ENCODE data around the gene NQO2. TPM values are rescaled to one million over a fixed set of nuclear protein-coding genes. Genes with fewer than 3 reads are reported as not detected.

The NQO2 gene
- total and polyA plus RNA-seq, 2 of the 13 experiments (the other 11 are each of a cell fraction or from before 2014, with no cell fraction given): 32.2 to 56.5 TPM

DNA sequence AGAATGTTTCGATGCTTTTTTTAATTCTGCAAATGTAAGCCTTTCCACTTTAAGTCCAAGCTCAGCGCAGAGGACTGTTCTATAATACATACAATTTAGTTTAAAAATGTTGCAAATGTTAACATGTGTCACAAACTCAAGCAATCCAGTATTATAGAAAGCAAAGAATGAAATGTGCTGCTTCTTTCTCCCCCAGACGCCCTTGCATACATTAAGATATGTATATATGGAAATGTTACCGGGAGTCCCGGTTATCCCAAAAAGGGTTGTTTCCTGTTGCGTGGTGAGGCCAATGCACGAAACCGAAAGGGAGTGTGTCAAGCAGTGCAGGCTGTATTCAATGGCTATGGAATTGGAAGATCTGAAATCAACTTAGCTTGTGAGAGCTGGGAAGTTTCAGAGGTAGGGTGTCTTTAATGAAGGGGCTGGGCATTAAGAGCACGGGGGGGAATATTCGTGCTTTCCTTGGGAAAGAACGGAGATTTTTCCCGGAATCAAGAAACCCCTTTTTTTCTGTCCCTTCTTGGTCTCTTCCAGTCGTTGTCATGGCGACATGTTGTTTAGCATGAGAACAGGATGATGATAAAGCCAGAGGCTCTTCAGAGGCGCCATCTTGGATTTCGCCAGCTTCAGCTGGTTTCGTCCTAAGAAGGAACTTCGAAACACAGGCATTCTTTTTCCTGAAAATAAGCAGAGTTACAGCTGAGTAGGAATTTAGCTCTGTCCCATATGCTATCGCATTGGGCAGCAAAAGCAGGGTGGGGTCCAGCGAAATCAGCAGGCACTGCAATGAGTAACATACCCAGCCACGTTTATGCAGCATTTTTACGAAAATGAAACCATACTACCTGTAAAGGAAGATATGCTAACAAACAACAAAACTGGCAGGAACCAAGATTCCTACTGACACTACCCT, 10.1 kb upstream of the NQO2 start (continued):
- TF ChIP-seq ZNF615 (CRISPR knock-in tag; IDR thresholded peaks at IDR 0.05; ENCODE audit: borderline replicate concordance): no peak
- TF ChIP-seq ZNF841 (CRISPR knock-in tag; IDR thresholded peaks at IDR 0.05; ENCODE audit: borderline replicate concordance): 0 out of 2 replicates have a peak, but pooled peaks have one; percentile 22
- TF ChIP-seq ZNF720 (CRISPR knock-in tag; IDR thresholded peaks at IDR 0.05): no peak
- TF ChIP-seq, protein P1, sequence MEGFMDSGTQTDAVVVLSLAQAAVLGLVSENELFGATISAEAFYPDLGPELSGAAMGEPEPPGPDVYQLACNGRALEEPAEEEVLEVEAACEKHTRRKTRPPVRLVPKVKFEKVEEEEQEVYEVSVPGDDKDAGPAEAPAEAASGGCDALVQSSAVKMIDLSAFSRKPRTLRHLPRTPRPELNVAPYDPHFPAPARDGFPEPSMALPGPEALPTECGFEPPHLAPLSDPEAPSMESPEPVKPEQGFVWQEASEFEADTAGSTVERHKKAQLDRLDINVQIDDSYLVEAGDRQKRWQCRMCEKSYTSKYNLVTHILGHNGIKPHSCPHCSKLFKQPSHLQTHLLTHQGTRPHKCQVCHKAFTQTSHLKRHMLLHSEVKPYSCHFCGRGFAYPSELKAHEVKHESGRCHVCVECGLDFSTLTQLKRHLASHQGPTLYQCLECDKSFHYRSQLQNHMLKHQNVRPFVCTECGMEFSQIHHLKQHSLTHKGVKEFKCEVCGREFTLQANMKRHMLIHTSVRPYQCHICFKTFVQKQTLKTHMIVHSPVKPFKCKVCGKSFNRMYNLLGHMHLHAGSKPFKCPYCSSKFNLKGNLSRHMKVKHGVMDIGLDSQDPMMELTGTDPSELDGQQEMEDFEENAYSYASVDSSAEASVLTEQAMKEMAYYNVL (CRISPR knock-in tag; IDR thresholded peaks at IDR 0.05; ENCODE audit: borderline replicate concordance): 0 out of 2 replicates have a peak, but pooled peaks have one; percentile 6
- 0 out of 2 replicates have a peak, but pooled peaks have one; percentile 16 for TF ChIP-seq RCOR2 (CRISPR knock-in tag; IDR thresholded peaks at IDR 0.05)
- peak; percentile 10 for TF ChIP-seq ELF3 (CRISPR knock-in tag; IDR thresholded peaks at IDR 0.05)
- TF ChIP-seq ZNF264 (CRISPR knock-in tag; IDR thresholded peaks at IDR 0.05): 0 out of 2 replicates have a peak, but pooled peaks have one; percentile 16
- TF ChIP-seq PPARG (CRISPR knock-in tag; conservative IDR thresholded peaks at IDR 0.05): 0 out of 2 replicates have a peak, but pooled peaks have one; percentile 56
- TF ChIP-seq SAP130 (CRISPR knock-in tag; IDR thresholded peaks at IDR 0.05; ENCODE audit: low read depth): peak; percentile 88
- 0 out of 2 replicates have a peak, but pooled peaks have one; percentile 47 for TF ChIP-seq ZNF761 (CRISPR knock-in tag; conservative IDR thresholded peaks at IDR 0.05)
- TF ChIP-seq ZNF251 (CRISPR knock-in tag; IDR thresholded peaks at IDR 0.05): 0 out of 2 replicates have a peak, but pooled peaks have one; percentile 73
- no peak for TF ChIP-seq ZNF773 (CRISPR knock-in tag; IDR thresholded peaks at IDR 0.05; ENCODE audit: borderline replicate concordance)
- no peak for TF ChIP-seq ZNF496 (CRISPR knock-in tag; IDR thresholded peaks at IDR 0.05; ENCODE audit: insufficient replicate concordance)
- TF ChIP-seq, protein P2, sequence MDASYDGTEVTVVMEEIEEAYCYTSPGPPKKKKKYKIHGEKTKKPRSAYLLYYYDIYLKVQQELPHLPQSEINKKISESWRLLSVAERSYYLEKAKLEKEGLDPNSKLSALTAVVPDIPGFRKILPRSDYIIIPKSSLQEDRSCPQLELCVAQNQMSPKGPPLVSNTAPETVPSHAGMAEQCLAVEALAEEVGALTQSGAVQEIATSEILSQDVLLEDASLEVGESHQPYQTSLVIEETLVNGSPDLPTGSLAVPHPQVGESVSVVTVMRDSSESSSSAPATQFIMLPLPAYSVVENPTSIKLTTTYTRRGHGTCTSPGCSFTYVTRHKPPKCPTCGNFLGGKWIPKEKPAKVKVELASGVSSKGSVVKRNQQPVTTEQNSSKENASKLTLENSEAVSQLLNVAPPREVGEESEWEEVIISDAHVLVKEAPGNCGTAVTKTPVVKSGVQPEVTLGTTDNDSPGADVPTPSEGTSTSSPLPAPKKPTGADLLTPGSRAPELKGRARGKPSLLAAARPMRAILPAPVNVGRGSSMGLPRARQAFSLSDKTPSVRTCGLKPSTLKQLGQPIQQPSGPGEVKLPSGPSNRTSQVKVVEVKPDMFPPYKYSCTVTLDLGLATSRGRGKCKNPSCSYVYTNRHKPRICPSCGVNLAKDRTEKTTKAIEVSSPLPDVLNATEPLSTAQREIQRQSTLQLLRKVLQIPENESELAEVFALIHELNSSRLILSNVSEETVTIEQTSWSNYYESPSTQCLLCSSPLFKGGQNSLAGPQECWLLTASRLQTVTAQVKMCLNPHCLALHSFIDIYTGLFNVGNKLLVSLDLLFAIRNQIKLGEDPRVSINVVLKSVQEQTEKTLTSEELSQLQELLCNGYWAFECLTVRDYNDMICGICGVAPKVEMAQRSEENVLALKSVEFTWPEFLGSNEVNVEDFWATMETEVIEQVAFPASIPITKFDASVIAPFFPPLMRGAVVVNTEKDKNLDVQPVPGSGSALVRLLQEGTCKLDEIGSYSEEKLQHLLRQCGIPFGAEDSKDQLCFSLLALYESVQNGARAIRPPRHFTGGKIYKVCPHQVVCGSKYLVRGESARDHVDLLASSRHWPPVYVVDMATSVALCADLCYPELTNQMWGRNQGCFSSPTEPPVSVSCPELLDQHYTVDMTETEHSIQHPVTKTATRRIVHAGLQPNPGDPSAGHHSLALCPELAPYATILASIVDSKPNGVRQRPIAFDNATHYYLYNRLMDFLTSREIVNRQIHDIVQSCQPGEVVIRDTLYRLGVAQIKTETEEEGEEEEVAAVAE (CRISPR knock-in tag; IDR thresholded peaks at IDR 0.05; ENCODE audit: borderline replicate concordance): peak; percentile 73; the same call in 1 of the 2 replicates
- TF ChIP-seq ZBTB7B (CRISPR knock-in tag; IDR thresholded peaks at IDR 0.05): peak; percentile 25; the same call in 1 of the 2 replicates
- no peak for TF ChIP-seq HNRNPL (IDR thresholded peaks at IDR 0.05; ENCODE audit: low read depth, low read length)
- no peak; the same call in 1 of the 2 replicates for TF ChIP-seq CBX5 (CRISPR knock-in tag; IDR thresholded peaks at IDR 0.05; ENCODE audit: borderline replicate concordance)
- TF ChIP-seq SCMH1 (CRISPR knock-in tag; IDR thresholded peaks at IDR 0.05; ENCODE audit: borderline replicate concordance): no peak
- peak; percentile 37; the same call in 1 of the 2 replicates for TF ChIP-seq DMAP1 (CRISPR knock-in tag; IDR thresholded peaks at IDR 0.05)
- no peak for TF ChIP-seq ZNF207 (IDR thresholded peaks at IDR 0.05; ENCODE audit: borderline replicate concordance)
- TF ChIP-seq KMT2A (CRISPR knock-in tag; IDR thresholded peaks at IDR 0.05): peak; percentile 68; the same call in 1 of the 2 replicates
- TF ChIP-seq SYNCRIP (IDR thresholded peaks at IDR 0.05; ENCODE audit: insufficient read depth, low read depth, low read length): no peak
- TF ChIP-seq NR2F6 (IDR thresholded peaks at IDR 0.05): 0 out of 2 replicates have a peak, but pooled peaks have one; percentile 11
- no peak; the same call in none of the 2 replicates for TF ChIP-seq NR2F6 (CRISPR knock-in tag; IDR thresholded peaks at IDR 0.05)
